Fibroblast of lung (primary cell): ENCODE results near the gene DOK4. TPM values are rescaled to one million over a fixed set of nuclear protein-coding genes. Genes with fewer than 3 reads are reported as not detected.

Experiments used
- DNase-seq, 2 donors: peaks; one replicate each; pipeline versions ENCODE4 v3.0.0 to v3.0.0-alpha.2; 2010; ENCODE audit warnings: low read depth in 2 of 2
- H2AFZ ChIP-seq: 2 replicates; pipeline ENCODE4 v1.5.1; 2012; ENCODE audit warnings: low read length, control low read depth, inconsistent platforms
- H3K27ac ChIP-seq: 2 replicates; pipeline ENCODE4 v1.5.1; 2011; ENCODE audit warnings: low read length, control low read depth; ENCODE audit not compliant: insufficient read depth
- H3K27me3 ChIP-seq: 2 replicates; pipeline ENCODE4 v1.5.1; 2011; ENCODE audit warnings: mild to moderate bottlenecking, low read length; ENCODE audit not compliant: control insufficient read depth, insufficient read depth
- H3K36me3 ChIP-seq: 2 replicates; pipeline ENCODE4 v1.5.1; 2011; ENCODE audit warnings: low read length; ENCODE audit not compliant: control insufficient read depth, insufficient read depth
- H3K4me1 ChIP-seq: 2 replicates; pipeline ENCODE4 v1.5.1; 2011; ENCODE audit warnings: low read length; ENCODE audit not compliant: control insufficient read depth, insufficient read depth; ENCODE audit errors: extremely low read depth
- H3K4me2 ChIP-seq: 2 replicates; pipeline ENCODE4 v1.5.1; 2011; ENCODE audit warnings: low read length, control low read depth; ENCODE audit not compliant: insufficient read depth; ENCODE audit errors: extremely low read depth
- H3K4me3 ChIP-seq, 4 experiments: fragments of 200-600 bp in 1 of 4; sonication (generic) in 1 of 4; replicated peaks in 1 of 4; 2 replicates each; pipeline ENCODE4 v1.5.1; 2011 to 2016; ENCODE audit warnings: low read length in 4 of 4, low read depth in 3 of 4, mild to moderate bottlenecking in 3 of 4, control low read depth in 2 of 4, inconsistent platforms in 1 of 4, mixed read lengths in 1 of 4; ENCODE audit not compliant: insufficient read depth in 1 of 4; ENCODE audit errors: control extremely low read depth in 1 of 4
- H3K79me2 ChIP-seq: 2 replicates; pipeline ENCODE4 v1.5.1; 2012; ENCODE audit warnings: mild to moderate bottlenecking, low read length, inconsistent platforms; ENCODE audit not compliant: control insufficient read depth, insufficient read depth
- H3K9ac ChIP-seq: 2 replicates; pipeline ENCODE4 v1.5.1; 2011; ENCODE audit warnings: mild to moderate bottlenecking, low read length, control low read depth; ENCODE audit not compliant: insufficient read depth
- H3K9me3 ChIP-seq: 2 replicates; pipeline ENCODE4 v1.5.1; 2012; ENCODE audit warnings: low read depth, low read length; ENCODE audit not compliant: control insufficient read depth, insufficient read depth
- H4K20me1 ChIP-seq: 2 replicates; pipeline ENCODE4 v1.5.1; 2011; ENCODE audit warnings: low read length; ENCODE audit not compliant: control insufficient read depth, insufficient read depth; ENCODE audit errors: extremely low read depth
- CTCF ChIP-seq, 2 donors: IDR thresholded peaks in 1 of 2; conservative IDR thresholded peaks in 1 of 2; 1 replicate in 1 of 2; 2 replicates in 1 of 2; pipeline ENCODE4 v1.5.1; 2011 to 2012; ENCODE audit warnings: low read length in 2 of 2, control low read depth in 1 of 2, inconsistent platforms in 1 of 2, low read depth in 1 of 2, mild to moderate bottlenecking in 1 of 2
- EZH2 ChIP-seq: IDR thresholded peaks from 2 replicates; pipeline ENCODE4 v1.5.1; 2012; ENCODE audit warnings: low read length, control low read depth, mild to moderate bottlenecking; ENCODE audit errors: missing control alignments
- polyA plus RNA-seq, 2 donors: library from polyadenylated mRNA; depleted of rRNA in 1 of 2; stranded (reverse) in 1 of 2; unstranded in 1 of 2; fragments of >200 nt; gene quantifications; 2 replicates each; pipeline ENCODE4 v1.2.1, GENCODE V29; 2011 to 2012; ENCODE audit warnings: missing spikeins in 1 of 2
- total RNA-seq: library from RNA; depleted of rRNA; stranded (reverse); fragments of >200 nt; gene quantifications from 2 replicates; pipeline ENCODE4 v1.2.1, GENCODE V29; 2014

DOK4 gene
- total and polyA plus RNA-seq, 2 donors (not counting 1 experiment from before 2014, with no cell fraction given): 12.6 to 15.0 TPM

- Histone ChIP-seq H3K9me3 (no peaks in the 10 kb centered on the region), H3K79me2 (no peaks in the 10 kb centered on the region), H3K36me3 (no peaks in the 10 kb centered on the region), H2AFZ (no peak overlapping the region), H4K20me1 (no peaks in the 10 kb centered on the region), H3K27me3 (no peaks in the 10 kb centered on the region), H3K4me2 (no peak overlapping the region), H3K27ac (no peak overlapping the region), H3K9ac (no peak overlapping the region), H3K4me1 (peaks cover 16% of the 10 kb centered on the region), H3K4me3 (no peak overlapping the region)
- TF ChIP-seq CTCF (conservative IDR thresholded peaks at IDR 0.05 in 1 of 2, IDR thresholded peaks at IDR 0.05 in 1 of 2; ENCODE audit: low read depth in 1 of 2, low read length in 2 of 2) (no peak), EZH2 (no peak)
- no peak for DNase-seq
Observed at GRCh38 chr16:57480754-57481230, 5.5 kb downstream of the DOK4 start.

DNA sequence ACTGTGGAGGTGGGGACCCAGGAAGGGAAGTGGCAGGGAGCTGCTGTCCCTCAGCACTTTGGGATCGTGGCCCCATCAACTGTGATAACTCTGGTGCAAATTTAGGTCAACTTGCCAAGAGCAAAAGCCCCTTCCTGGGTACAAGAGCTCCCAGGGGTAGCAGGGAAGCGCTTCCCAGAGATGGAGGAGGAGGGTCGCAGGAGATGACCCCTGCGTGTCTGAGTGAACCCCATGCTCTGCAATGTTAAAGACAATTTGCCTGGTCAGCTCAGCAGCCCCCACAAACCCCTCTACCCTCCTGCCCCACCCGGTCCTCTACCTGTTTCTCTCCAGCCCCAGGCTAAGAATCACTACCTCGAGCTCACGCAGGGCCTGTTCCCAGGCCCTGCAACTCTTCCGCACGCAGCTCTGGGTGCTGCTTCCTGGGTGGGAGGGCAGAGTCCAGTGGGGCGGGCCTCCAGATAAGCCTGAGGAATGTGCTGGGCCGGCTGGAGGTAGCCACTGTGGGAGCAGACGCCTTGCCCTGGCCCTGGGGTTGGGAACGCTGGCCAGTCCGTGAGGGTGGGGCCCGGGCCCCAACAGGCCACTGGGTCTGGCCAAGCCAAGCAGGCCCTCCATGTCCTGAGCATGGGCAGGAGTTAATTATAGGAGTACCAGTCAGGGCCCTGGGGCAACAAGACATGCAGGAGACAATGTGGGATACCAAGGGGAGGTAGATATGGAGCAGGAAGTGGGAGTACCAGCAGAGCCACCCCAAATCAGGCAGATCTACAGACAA lies 6.1 kb downstream of the DOK4 start:
- H3K27ac ChIP-seq: no peak overlapping the region
- peaks cover 2% of the 10 kb centered on the region for H3K36me3 ChIP-seq
- peak overlapping the region; percentile 30 for H2AFZ ChIP-seq
- peaks cover 16% of the 10 kb centered on the region for H3K4me1 ChIP-seq
- H4K20me1 ChIP-seq: no peaks in the 10 kb centered on the region
- H3K4me3 ChIP-seq: peak overlapping the region; percentile 41 to 65 (median 53)
- H3K9ac ChIP-seq: no peak overlapping the region
- DNase-seq: peak; percentile 14 to 62
- H3K27me3 ChIP-seq: no peaks in the 10 kb centered on the region
- peak overlapping the region; percentile 83 for H3K4me2 ChIP-seq
- H3K79me2 ChIP-seq: no peaks in the 10 kb centered on the region
- no peak for TF ChIP-seq CTCF (conservative IDR thresholded peaks at IDR 0.05 in 1 of 2, IDR thresholded peaks at IDR 0.05 in 1 of 2; ENCODE audit: low read depth in 1 of 2, low read length in 2 of 2)
- no peak for TF ChIP-seq EZH2
- no peaks in the 10 kb centered on the region for H3K9me3 ChIP-seq

DNA sequence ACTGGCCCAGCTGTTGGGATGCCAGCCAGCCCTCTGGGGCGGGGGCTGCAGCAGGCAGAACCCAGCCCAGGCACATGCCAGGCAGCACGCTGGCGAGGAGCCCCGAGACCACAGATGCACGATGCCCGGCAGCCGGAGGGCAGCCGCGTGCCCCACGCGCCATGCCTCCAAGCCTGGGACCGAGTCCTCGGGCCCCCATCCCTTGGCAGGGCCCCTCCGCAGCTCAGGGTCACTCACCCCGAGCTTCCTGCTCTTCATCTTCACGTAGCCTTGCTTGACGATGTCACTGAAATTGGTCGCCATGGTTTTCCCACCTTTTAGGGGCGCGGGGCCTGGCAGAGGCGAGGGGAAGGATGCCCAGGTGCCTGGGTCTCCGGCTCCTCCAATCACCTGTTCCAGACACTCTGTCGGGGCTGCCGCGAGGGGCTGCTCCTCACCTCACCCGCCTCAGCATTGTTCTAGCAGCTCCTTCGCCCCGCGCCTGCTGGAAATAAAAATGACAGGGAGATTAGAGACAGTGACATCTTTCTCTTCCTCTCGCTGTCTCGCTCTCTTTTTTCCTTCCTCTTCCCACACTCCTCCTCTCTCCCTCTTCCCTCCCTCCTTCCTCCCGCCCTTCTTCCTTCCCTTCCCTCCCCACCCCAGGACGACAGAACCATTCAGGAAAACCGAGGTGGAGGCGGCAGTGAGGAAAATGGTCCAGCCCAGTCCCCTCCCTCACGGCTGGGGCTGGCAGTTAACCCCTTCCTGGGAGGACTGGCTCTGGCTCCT lies 6.9 kb downstream of the DOK4 start:
- H4K20me1 ChIP-seq: no peaks in the 10 kb centered on the region
- no peaks in the 10 kb centered on the region for H3K27me3 ChIP-seq
- H3K4me3 ChIP-seq: peak overlapping the region; percentile 41 to 65 (median 53)
- TF ChIP-seq EZH2: no peak
- no peak for TF ChIP-seq CTCF (conservative IDR thresholded peaks at IDR 0.05 in 1 of 2, IDR thresholded peaks at IDR 0.05 in 1 of 2; ENCODE audit: low read depth in 1 of 2, low read length in 2 of 2)
- H3K79me2 ChIP-seq: no peaks in the 10 kb centered on the region
- H3K9me3 ChIP-seq: no peaks in the 10 kb centered on the region
- peak; percentile 56 to 74 for DNase-seq
- H3K27ac ChIP-seq: no peak overlapping the region
- H3K9ac ChIP-seq: peak overlapping the region; percentile 46
- peak overlapping the region; percentile 83 for H3K4me2 ChIP-seq
- H3K4me1 ChIP-seq: peaks cover 16% of the 10 kb centered on the region
- peak overlapping the region; percentile 59 for H2AFZ ChIP-seq
- peaks cover 3% of the 10 kb centered on the region for H3K36me3 ChIP-seq
